GM18498 (cell line): ENCODE data around the gene MTG1.
"Not testable (repeated sequence)": the region's sequence is repeated elsewhere in the genome, so short reads cannot be mapped to it uniquely, and the experiment has no call there.

Source experiments
- ATAC-seq: cut with Tn5 transposase; IDR thresholded peaks from one replicate; pipeline ENCODE4 v1.9.1; 2021; ENCODE audit warnings: mild to moderate bottlenecking, moderate library complexity; ENCODE audit not compliant: unreplicated experiment

Gene MTG1

GRCh38 chr10:133396035-133396624 lies 2.2 kb downstream of the MTG1 start:
- no peak for ATAC-seq

GRCh38 chr10:133397938-133398337 lies 4.0 kb downstream of the MTG1 start:
- no peak for ATAC-seq

GRCh38 chr10:133399123-133399601 lies 5.2 kb downstream of the MTG1 start:
- ATAC-seq: no peak

- peak; percentile 67 for ATAC-seq
These were observed 6.9 kb downstream of the MTG1 start for GRCh38 chr10:133400624-133401424.

- peak; percentile 8 for ATAC-seq
These were observed 7.5 kb downstream of the MTG1 start for GRCh38 chr10:133401500-133401899.

GRCh38 chr10:133401981-133402725 lies 8.2 kb downstream of the MTG1 start:
- no peak for ATAC-seq

GRCh38 chr10:133403359-133403758 lies 9.4 kb downstream of the MTG1 start:
- ATAC-seq: no peak

GRCh38 chr10:133403784-133404183 lies 9.8 kb downstream of the MTG1 start:
- no peak for ATAC-seq

GRCh38 chr10:133405272-133405671 lies 11.3 kb downstream of the MTG1 start:
- ATAC-seq: no peak

GRCh38 chr10:133405844-133406527 lies 12.0 kb downstream of the MTG1 start:
- ATAC-seq: no peak

GRCh38 chr10:133411523-133412380 lies 17.8 kb downstream of the MTG1 start:
- no peak for ATAC-seq

GRCh38 chr10:133412381-133412711 lies 18.4 kb downstream of the MTG1 start:
- ATAC-seq: no peak

GRCh38 chr10:133414401-133414800 lies 20.4 kb downstream of the MTG1 start:
- ATAC-seq: not testable (repeated sequence)

GRCh38 chr10:133415752-133416151 lies 21.8 kb downstream of the MTG1 start:
- ATAC-seq: no peak

GRCh38 chr10:133418289-133418993 lies 24.5 kb downstream of the MTG1 start:
- no peak for ATAC-seq

GRCh38 chr10:133419211-133419950 lies 25.4 kb downstream of the MTG1 start:
- ATAC-seq: no peak

GRCh38 chr10:133420028-133420427 lies 26.1 kb downstream of the MTG1 start:
- ATAC-seq: no peak

GRCh38 chr10:133420579-133420978 lies 26.6 kb downstream of the MTG1 start:
- no peak for ATAC-seq
